K562 (cell line): ENCODE results near the gene SHISA9.

ENCODE experiments used
- GABPA ChIP-seq: fragments of 200-800 bp; sonication (Bioruptor generic); conservative IDR thresholded peaks from 2 replicates; pipeline ENCODE4 v1.6.1; 2016; ENCODE audit warnings: low read depth, missing genetic modification characterization, missing compliant biosample characterization
- KDM4B ChIP-seq, 2 experiments: fragments of 450-650 bp in 1 of 2; sonication (generic) in 1 of 2; IDR thresholded peaks; 2 replicates each; pipeline ENCODE4 v1.6.1; 2016 to 2017; ENCODE audit warnings: borderline replicate concordance in 2 of 2, antibody characterized with exemption in 1 of 2, low read depth in 1 of 2, mild to moderate bottlenecking in 1 of 2
- PCBP1 ChIP-seq: fragments of 200-400 bp; formaldehyde crosslinking; IDR thresholded peaks from 2 replicates; pipeline ENCODE4 v1.6.1; 2018; ENCODE audit warnings: mild to moderate bottlenecking, low read depth, low read length; ENCODE audit not compliant: poor library complexity, severe bottlenecking
- RAD21 ChIP-seq, 2 experiments: fragments of 250-450 bp in 1 of 2; fragments of 450-650 bp in 1 of 2; sonication (Bioruptor Pico) in 1 of 2; formaldehyde crosslinking in 1 of 2; IDR thresholded peaks in 1 of 2; conservative IDR thresholded peaks in 1 of 2; 2 replicates each; pipeline versions ENCODE4 v1.4.0 to v1.8.0; 2020 to 2022; ENCODE audit warnings: mild to moderate bottlenecking in 2 of 2, moderate library complexity in 1 of 2
- SMC3 ChIP-seq: conservative IDR thresholded peaks from 2 replicates; pipeline ENCODE4 v1.6.1; 2011; ENCODE audit warnings: low read depth, low read length, improper control_type of control experiment; ENCODE audit not compliant: insufficient read depth
- ZBTB8A ChIP-seq: fragments of 450-650 bp; IDR thresholded peaks from 2 replicates; pipeline ENCODE4 v1.6.1; 2018; ENCODE audit warnings: mild to moderate bottlenecking, moderate library complexity; ENCODE audit not compliant: partially characterized antibody
- ZC3H4 ChIP-seq: sonication (generic); formaldehyde crosslinking; IDR thresholded peaks from 2 replicates; pipeline ENCODE4 v1.9.0; 2021; ENCODE audit warnings: missing genetic modification reagents, borderline replicate concordance
- TF ChIP-seq, protein P1 (sequence below): sonication (generic); formaldehyde crosslinking; IDR thresholded peaks from 2 replicates; pipeline ENCODE4 v1.8.0; 2022; ENCODE audit warnings: mild to moderate bottlenecking, low read depth, missing genetic modification reagents
- TF ChIP-seq, protein P2 (sequence below), 3 experiments: IDR thresholded peaks in 2 of 3; conservative IDR thresholded peaks in 1 of 3; 2 replicates each; pipeline ENCODE4 v1.5.1; 2011 to 2012; ENCODE audit warnings: low read length in 3 of 3, mild to moderate bottlenecking in 3 of 3, control low read depth in 2 of 3, improper control_type of control experiment in 1 of 3, inconsistent platforms in 1 of 3, low read depth in 1 of 3, mixed read lengths in 1 of 3, moderate library complexity in 1 of 3; ENCODE audit not compliant: insufficient read depth in 2 of 3
- TF ChIP-seq, protein P3 (sequence below): sonication (generic); formaldehyde crosslinking; IDR thresholded peaks from 2 replicates; pipeline ENCODE4 v1.4.0; 2020; ENCODE audit warnings: mild to moderate bottlenecking, missing genetic modification reagents

DNA sequence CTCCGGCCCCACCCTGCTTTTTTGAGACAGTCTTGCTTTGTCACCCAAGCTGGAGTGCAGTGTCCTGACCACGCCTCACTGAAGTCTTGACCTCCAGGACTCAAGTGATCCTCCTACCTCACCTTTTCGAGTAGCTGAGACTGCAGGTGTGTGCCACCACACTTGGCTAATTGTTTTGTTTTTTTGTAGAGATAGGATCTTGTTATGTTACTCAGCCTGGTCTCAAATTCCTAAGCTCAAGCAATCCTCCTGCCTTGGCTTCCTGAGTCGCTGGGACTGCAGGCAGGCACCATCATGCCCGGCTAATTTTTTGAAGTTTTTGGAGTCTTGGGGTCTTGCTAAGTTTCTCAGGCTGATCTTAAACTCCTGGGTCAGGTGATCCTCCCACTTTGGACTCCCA is 206.7 kb downstream of the SHISA9 start:
- TF ChIP-seq ZC3H4 (CRISPR knock-in tag): no peak
- TF ChIP-seq, protein P1, sequence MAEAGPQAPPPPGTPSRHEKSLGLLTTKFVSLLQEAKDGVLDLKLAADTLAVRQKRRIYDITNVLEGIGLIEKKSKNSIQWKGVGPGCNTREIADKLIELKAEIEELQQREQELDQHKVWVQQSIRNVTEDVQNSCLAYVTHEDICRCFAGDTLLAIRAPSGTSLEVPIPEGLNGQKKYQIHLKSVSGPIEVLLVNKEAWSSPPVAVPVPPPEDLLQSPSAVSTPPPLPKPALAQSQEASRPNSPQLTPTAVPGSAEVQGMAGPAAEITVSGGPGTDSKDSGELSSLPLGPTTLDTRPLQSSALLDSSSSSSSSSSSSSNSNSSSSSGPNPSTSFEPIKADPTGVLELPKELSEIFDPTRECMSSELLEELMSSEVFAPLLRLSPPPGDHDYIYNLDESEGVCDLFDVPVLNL: no peak
- TF ChIP-seq KDM4B (IDR thresholded peaks at IDR 0.05; ENCODE audit: borderline replicate concordance in 2 of 2, low read depth in 1 of 2): no peak
- no peak for TF ChIP-seq GABPA (tag)
- TF ChIP-seq RAD21 (CRISPR knock-in tag; conservative IDR thresholded peaks at IDR 0.05 in 1 of 2, IDR thresholded peaks at IDR 0.05 in 1 of 2): no peak
- TF ChIP-seq, protein P2, sequence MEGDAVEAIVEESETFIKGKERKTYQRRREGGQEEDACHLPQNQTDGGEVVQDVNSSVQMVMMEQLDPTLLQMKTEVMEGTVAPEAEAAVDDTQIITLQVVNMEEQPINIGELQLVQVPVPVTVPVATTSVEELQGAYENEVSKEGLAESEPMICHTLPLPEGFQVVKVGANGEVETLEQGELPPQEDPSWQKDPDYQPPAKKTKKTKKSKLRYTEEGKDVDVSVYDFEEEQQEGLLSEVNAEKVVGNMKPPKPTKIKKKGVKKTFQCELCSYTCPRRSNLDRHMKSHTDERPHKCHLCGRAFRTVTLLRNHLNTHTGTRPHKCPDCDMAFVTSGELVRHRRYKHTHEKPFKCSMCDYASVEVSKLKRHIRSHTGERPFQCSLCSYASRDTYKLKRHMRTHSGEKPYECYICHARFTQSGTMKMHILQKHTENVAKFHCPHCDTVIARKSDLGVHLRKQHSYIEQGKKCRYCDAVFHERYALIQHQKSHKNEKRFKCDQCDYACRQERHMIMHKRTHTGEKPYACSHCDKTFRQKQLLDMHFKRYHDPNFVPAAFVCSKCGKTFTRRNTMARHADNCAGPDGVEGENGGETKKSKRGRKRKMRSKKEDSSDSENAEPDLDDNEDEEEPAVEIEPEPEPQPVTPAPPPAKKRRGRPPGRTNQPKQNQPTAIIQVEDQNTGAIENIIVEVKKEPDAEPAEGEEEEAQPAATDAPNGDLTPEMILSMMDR (IDR thresholded peaks at IDR 0.05 in 2 of 3, conservative IDR thresholded peaks at IDR 0.05 in 1 of 3; ENCODE audit: insufficient read depth in 2 of 3, low read depth in 1 of 3, low read length in 3 of 3): no peak
- TF ChIP-seq PCBP1: no peak
- TF ChIP-seq, protein P3, sequence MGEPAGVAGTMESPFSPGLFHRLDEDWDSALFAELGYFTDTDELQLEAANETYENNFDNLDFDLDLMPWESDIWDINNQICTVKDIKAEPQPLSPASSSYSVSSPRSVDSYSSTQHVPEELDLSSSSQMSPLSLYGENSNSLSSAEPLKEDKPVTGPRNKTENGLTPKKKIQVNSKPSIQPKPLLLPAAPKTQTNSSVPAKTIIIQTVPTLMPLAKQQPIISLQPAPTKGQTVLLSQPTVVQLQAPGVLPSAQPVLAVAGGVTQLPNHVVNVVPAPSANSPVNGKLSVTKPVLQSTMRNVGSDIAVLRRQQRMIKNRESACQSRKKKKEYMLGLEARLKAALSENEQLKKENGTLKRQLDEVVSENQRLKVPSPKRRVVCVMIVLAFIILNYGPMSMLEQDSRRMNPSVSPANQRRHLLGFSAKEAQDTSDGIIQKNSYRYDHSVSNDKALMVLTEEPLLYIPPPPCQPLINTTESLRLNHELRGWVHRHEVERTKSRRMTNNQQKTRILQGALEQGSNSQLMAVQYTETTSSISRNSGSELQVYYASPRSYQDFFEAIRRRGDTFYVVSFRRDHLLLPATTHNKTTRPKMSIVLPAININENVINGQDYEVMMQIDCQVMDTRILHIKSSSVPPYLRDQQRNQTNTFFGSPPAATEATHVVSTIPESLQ (CRISPR knock-in tag): no peak
- TF ChIP-seq SMC3: no peak
- TF ChIP-seq ZBTB8A: no peak
